ES-I3 (cell line): ENCODE measurements around the gene ADAMTS6.

Experiments
- H3K36me3 ChIP-seq: 2 replicates; pipeline ENCODE4 v1.6.1; 2013; ENCODE audit warnings: mild to moderate bottlenecking, low read length, control low read depth, moderate library complexity; ENCODE audit not compliant: insufficient read depth
- H3K4me1 ChIP-seq: 2 replicates; pipeline ENCODE4 v1.6.1; 2013; ENCODE audit warnings: mild to moderate bottlenecking, control low read depth, low read length; ENCODE audit not compliant: insufficient read depth
- H3K9ac ChIP-seq: 2 replicates; pipeline ENCODE4 v1.6.1; 2013; ENCODE audit warnings: low read depth, mild to moderate bottlenecking, low read length, moderate library complexity
- H3K9me3 ChIP-seq: 2 replicates; pipeline ENCODE4 v1.6.1; 2013; ENCODE audit warnings: mild to moderate bottlenecking, low read length, moderate library complexity; ENCODE audit not compliant: control insufficient read depth, insufficient read depth

The ADAMTS6 gene

DNA sequence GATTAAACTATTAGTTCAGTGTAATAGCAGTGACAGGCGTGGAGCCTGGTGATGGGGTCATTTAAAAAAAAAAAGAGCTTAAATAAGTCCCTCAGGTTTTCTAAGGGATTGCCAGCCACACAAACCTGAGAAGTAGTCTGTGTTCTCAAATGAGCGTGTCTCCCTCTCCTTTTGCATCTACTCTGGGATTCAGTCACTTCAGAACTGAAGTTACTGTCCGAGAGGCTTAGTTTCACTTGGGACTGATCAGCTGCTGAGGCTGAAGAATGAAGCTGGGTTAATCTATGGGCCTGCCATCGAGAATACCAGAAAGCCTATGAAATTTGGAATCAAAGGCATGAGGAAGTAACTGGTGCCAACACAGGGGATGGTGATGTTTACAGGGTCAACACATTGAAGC is 310.1 kb downstream of the ADAMTS6 start:
- Histone ChIP-seq H3K36me3 (no peaks in the 10 kb centered on the region), H3K9me3 (no peaks in the 10 kb centered on the region), H3K9ac (no peak overlapping the region), H3K4me1 (no peaks in the 10 kb centered on the region)

DNA sequence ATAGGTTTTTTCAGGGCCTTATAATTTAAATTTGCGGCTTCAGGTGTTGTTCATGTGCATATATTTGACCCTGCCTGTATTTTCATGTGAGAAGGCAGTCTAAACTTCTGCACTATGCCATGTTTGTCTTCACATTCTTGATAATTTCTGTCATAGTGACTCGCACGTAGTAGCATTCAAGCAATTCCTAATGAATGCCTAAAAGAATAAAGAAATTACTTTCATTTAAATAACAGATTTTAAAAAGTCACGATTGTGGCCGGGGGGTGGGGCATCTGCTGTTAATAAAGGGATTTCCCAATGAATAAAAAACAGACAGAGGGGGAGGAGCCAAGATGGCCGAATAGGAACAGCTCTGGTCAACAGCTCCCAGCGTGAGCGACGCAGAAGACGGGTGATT is 318.0 kb downstream of the ADAMTS6 start:
- Histone ChIP-seq H3K4me1 (no peaks in the 10 kb centered on the region), H3K36me3 (no peaks in the 10 kb centered on the region), H3K9me3 (no peaks in the 10 kb centered on the region; the same call in 1 of the 2 replicates), H3K9ac (no peak overlapping the region)

- no peak overlapping the region for H3K9ac ChIP-seq
- no peaks in the 10 kb centered on the region for H3K36me3 ChIP-seq
- H3K9me3 ChIP-seq: no peaks in the 10 kb centered on the region; the same call in 1 of the 2 replicates
- H3K4me1 ChIP-seq: no peaks in the 10 kb centered on the region
Observed at GRCh38 chr5:65161655-65162054, 320.1 kb downstream of the ADAMTS6 start.

DNA sequence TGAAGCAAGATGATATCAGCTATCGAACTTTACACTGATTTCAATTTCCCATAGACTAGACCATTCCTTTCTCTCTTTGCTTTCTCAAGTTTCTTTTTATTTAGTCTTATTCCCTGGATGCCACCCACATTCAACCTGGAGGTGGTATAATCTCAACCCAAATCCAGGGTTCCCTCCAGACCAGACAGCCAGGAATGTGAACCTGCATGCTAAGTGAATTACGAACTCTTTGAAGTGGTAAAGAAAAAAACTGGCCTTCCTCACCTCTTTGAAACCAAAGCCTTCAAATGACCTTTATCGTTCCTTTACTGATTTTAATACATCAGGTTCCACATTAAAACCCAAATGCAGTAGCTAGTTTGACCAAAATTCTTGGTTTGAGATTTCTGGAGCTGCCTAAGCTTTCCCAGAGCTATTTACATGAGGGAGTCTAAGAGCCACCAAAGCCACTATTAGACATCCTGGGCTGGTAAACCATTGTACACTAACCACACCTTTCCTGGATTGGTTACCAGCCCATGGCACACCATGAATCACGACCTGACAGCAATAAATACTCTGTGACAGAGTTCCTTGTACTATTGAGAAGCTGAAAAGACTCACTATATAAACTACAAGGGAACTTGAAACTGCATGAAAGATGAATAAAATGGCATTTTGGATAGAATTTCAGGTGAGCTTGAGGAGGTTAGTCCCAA is 323.7 kb downstream of the ADAMTS6 start:
- H3K9ac ChIP-seq: no peak overlapping the region
- no peaks in the 10 kb centered on the region for H3K36me3 ChIP-seq
- H3K4me1 ChIP-seq: no peaks in the 10 kb centered on the region
- H3K9me3 ChIP-seq: no peaks in the 10 kb centered on the region

DNA sequence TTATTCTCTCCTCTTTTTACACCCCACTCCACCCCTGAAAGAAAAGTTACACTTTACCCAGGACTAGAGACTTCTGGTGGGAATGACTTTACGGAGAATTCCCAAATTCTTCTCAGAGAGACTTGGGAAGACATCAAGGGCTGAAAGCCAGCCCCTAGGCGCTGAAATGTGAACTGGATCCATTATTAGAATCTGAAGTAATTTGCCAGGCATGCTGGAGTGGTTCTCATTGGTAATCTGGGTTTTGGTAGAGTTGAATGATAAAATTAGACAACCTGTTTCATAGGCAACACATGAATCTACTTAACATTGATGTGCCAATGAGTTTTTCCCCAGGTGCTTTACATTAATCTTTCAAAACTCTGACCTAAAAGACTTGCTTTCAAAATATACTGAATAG is 324.8 kb downstream of the ADAMTS6 start:
- Histone ChIP-seq H3K9ac (no peak overlapping the region), H3K36me3 (no peaks in the 10 kb centered on the region), H3K4me1 (no peaks in the 10 kb centered on the region), H3K9me3 (no peaks in the 10 kb centered on the region)

DNA sequence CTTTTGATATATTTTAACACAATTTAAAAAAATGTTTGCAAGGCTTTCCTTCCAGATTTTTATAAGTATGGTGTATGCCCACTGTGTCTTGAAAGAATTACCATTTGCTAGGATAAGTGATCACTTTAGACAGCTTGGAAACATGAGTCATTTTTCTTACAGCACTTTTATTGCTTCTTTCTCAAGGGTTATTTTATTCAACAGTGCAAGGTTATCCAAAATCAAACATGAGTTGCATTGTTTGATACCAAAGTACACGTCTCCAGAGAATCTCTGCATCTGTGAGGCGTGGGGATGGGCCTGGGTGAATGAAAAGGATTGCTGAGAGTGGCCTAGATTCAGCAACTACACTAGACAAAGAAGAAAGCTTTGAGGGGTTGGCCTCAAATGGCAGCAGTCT is 329.6 kb downstream of the ADAMTS6 start:
- H3K9ac ChIP-seq: no peak overlapping the region
- no peaks in the 10 kb centered on the region for H3K36me3 ChIP-seq
- no peaks in the 10 kb centered on the region for H3K9me3 ChIP-seq
- H3K4me1 ChIP-seq: no peaks in the 10 kb centered on the region

GRCh38 chr5:65151614-65152013 is 330.1 kb downstream of the ADAMTS6 start:
- Histone ChIP-seq H3K36me3 (no peaks in the 10 kb centered on the region), H3K9ac (no peak overlapping the region), H3K9me3 (no peaks in the 10 kb centered on the region), H3K4me1 (no peaks in the 10 kb centered on the region)

DNA sequence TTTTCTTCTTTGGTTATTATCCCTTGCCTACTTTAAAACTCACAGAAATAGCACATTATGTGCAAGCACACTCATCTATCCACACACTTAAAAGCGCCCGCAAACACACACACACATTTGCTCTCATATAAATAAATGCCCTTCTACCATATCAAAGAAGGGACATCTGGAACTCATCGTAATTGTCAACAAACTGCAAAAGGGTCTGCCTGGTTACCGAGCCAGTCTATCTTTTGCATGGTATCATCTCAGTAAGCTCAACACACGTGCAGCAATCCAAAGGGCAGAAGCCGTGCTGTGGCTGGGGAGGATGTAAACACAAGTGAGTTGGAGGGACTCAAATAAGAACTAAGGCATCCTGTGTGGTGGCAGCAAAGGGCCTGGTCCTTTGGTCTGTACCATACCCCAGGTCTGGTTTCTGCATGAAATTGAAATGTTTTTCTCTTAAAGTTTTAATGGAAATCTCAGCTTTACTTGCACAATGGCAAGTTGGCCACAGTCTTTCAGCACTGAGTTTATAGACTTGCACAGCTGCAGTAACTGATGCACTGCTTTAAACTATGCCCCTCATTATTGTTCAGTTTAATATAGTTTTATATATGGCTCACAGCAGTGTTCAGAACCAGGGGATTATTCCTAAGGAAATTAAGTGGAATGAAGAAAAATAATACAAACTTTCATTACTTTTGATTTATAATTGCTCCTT is 331.0 kb downstream of the ADAMTS6 start:
- no peaks in the 10 kb centered on the region for H3K4me1 ChIP-seq
- H3K9me3 ChIP-seq: no peaks in the 10 kb centered on the region
- H3K36me3 ChIP-seq: no peaks in the 10 kb centered on the region
- H3K9ac ChIP-seq: no peak overlapping the region

GRCh38 chr5:65149827-65150226 is 331.9 kb downstream of the ADAMTS6 start:
- no peaks in the 10 kb centered on the region for H3K4me1 ChIP-seq
- H3K9me3 ChIP-seq: no peaks in the 10 kb centered on the region
- H3K36me3 ChIP-seq: no peaks in the 10 kb centered on the region
- no peak overlapping the region for H3K9ac ChIP-seq

DNA sequence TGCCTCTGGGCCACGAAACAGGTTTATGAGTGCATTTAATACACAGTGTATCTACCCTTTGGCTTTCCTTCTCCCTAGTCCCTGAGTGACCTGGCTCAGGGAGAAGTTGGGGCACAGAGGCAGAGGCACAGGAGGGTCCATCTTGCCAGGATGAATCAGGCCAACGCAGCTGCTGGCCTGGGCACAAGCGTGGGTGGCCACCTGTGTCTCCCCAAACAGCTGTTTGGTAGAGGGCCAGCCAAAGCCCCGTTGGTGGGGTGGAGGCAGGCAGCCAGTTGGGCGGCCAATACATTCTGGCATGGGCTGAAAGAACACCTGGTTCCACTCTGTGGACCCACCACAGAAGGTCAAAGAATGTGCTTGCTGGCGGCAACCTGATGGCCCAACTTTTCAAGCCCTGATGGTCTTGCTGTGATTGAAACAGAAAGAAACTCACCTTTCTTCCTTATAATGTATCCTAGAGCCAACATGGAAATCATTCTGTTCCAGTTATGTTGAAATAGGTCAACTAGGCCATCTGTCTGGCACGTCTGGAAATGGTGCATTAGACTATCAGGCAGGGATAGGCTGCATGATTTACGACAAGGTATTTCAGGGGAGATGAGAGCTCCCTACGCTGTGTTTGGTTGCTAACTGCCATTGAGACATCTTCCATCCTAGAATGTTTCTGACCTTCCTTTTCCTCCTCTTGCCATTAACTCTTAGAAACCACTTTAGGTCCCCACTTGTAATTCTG is 337.4 kb downstream of the ADAMTS6 start:
- Histone ChIP-seq H3K9me3 (no peaks in the 10 kb centered on the region), H3K9ac (no peak overlapping the region), H3K4me1 (peaks cover 23% of the 10 kb centered on the region), H3K36me3 (no peaks in the 10 kb centered on the region)

- no peaks in the 10 kb centered on the region for H3K36me3 ChIP-seq
- H3K9ac ChIP-seq: no peak overlapping the region
- H3K4me1 ChIP-seq: peaks cover 23% of the 10 kb centered on the region
- H3K9me3 ChIP-seq: no peaks in the 10 kb centered on the region
Observed at GRCh38 chr5:65142511-65143011, 339.2 kb downstream of the ADAMTS6 start.

DNA sequence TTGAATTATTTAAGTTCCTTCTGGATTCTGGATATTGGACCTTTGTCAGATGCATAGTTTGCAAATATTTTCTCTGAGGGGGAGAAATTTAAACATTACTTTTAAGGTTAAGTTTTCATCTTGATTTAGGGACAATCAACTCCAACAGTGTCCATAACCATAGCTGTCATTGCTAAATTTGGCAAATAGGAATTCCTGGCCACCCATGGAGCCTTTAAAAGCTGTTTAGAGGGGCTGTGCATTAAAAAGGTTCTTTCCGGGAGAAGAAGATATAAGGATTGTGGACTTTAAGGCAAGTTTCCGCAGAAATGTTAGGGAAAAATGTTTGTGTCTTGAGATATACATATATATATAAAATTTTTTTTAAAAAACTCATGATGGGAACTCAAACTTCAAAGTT is 339.7 kb downstream of the ADAMTS6 start:
- peaks cover 23% of the 10 kb centered on the region for H3K4me1 ChIP-seq
- no peaks in the 10 kb centered on the region for H3K36me3 ChIP-seq
- H3K9ac ChIP-seq: no peak overlapping the region; the same call in 1 of the 2 replicates
- H3K9me3 ChIP-seq: no peaks in the 10 kb centered on the region

GRCh38 chr5:65141493-65141892 is 340.2 kb downstream of the ADAMTS6 start:
- Histone ChIP-seq H3K4me1 (peaks cover 23% of the 10 kb centered on the region), H3K36me3 (no peaks in the 10 kb centered on the region), H3K9ac (no peak overlapping the region), H3K9me3 (no peaks in the 10 kb centered on the region)

DNA sequence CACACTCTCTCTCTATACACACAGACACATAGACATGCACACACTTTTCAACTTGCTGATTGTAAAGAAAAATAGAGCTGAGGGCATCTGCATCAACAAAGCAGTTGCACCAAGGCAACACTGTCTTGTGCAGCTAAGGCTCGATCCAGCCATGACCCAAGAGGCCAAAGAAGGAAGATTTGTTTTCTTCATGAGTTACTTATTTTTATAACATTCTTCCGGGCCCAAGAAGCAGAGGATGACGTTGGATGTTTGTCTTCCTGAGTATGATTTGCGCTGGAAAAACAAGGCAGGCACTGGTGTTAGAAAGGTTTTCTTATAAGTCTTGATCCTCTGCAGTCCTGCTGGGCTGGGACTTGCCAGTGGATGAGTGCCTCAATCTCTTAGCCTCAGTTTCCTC is 344.1 kb downstream of the ADAMTS6 start:
- Histone ChIP-seq H3K9me3 (no peaks in the 10 kb centered on the region), H3K36me3 (no peaks in the 10 kb centered on the region), H3K9ac (no peak overlapping the region), H3K4me1 (peaks cover 10% of the 10 kb centered on the region)
